Natural killer cell (primary cell): Measurements from ENCODE around the gene TBCB. TPM values are rescaled to one million over a fixed set of nuclear protein-coding genes. Genes with fewer than 3 reads are reported as not detected.

ENCODE experiments used
- ATAC-seq, 3 donors: fragments of 150-1000 bp in 2 of 3; fragments of 200-7000 bp in 1 of 3; cut with Tn5 transposase; 1 replicate in 1 of 3; 2 replicates in 2 of 3; pipeline ENCODE4 v1.10.0; 2021; ENCODE audit warnings: mild to moderate bottlenecking in 2 of 3, moderate library complexity in 2 of 3
- DNase-seq, 2 donors: peaks; one replicate each; pipeline versions ENCODE4 v3.0.0 to v3.0.0-alpha.2; 2013 to 2021; ENCODE audit warnings: mixed read lengths in 1 of 2
- H3K27ac ChIP-seq: one replicate; pipeline ENCODE4 v1.5.1; 2013; ENCODE audit warnings: mild to moderate bottlenecking, low read length
- H3K27me3 ChIP-seq: one replicate; pipeline ENCODE4 v1.6.1; 2013; ENCODE audit warnings: low read length; ENCODE audit not compliant: control insufficient read depth, insufficient read depth
- H3K36me3 ChIP-seq: one replicate; pipeline ENCODE4 v1.6.1; 2013; ENCODE audit warnings: low read length; ENCODE audit not compliant: control insufficient read depth, insufficient read depth
- H3K4me1 ChIP-seq: one replicate; pipeline ENCODE4 v1.6.1; 2013; ENCODE audit warnings: low read length; ENCODE audit not compliant: control insufficient read depth, insufficient read depth
- H3K4me3 ChIP-seq: one replicate; pipeline ENCODE4 v1.5.1; 2013; ENCODE audit warnings: low read length
- H3K9me3 ChIP-seq: one replicate; pipeline ENCODE4 v1.6.1; 2013; ENCODE audit warnings: low read length; ENCODE audit not compliant: control insufficient read depth, insufficient read depth
- H3K27ac Mint-ChIP-seq, 2 donors: one replicate each; pipeline ENCODE4 v1.8.0; 2022; ENCODE audit warnings: mild to moderate bottlenecking in 2 of 2, mixed read lengths in 2 of 2, moderate library complexity in 1 of 2
- H3K27me3 Mint-ChIP-seq, 2 donors: one replicate each; pipeline ENCODE4 v1.8.0; 2022; ENCODE audit warnings: low read depth in 2 of 2, mixed read lengths in 2 of 2
- H3K36me3 Mint-ChIP-seq: one replicate; pipeline ENCODE4 v1.8.0; 2022; ENCODE audit warnings: mixed read lengths
- H3K4me1 Mint-ChIP-seq, 2 donors: one replicate each; pipeline ENCODE4 v1.8.0; 2022; ENCODE audit warnings: mixed read lengths in 2 of 2
- H3K4me3 Mint-ChIP-seq: one replicate; pipeline ENCODE4 v1.8.0; 2022; ENCODE audit warnings: mild to moderate bottlenecking, moderate library complexity, mixed read lengths
- H3K9me3 Mint-ChIP-seq, 2 donors: one replicate each; pipeline ENCODE4 v1.8.0; 2022; ENCODE audit warnings: mixed read lengths in 2 of 2
- CTCF ChIP-seq: fragments of 200-600 bp; IDR thresholded peaks from one replicate; pipeline ENCODE4 v1.8.0; 2022; ENCODE audit warnings: antibody characterized with exemption
- WGBS: methylation state at CpG from one replicate; pipeline ENCODE4 v1.1.7; 2013; ENCODE audit warnings: missing lambda C conversion rate; ENCODE audit not compliant: insufficient coverage; 5-methylcytosine and 5-hydroxymethylcytosine counted together
- intact Hi-C: fragments of 100-400 bp; cut with micrococcal nuclease; formaldehyde crosslinking; loops from one replicate; pipeline ENCODE4 v1.14.2; 2022
- total RNA-seq, 4 donors: library from RNA; stranded (reverse); fragments of 120-200 nt in 1 of 4; gene quantifications; one replicate each; pipeline versions ENCODE4 v1.2.3 to v1.2.4, GENCODE V29; 2013 to 2022

Gene TBCB
- total RNA-seq, 3 donors from 2014 or later (not counting 1 experiment from before 2014, with no cell fraction given), result 153 to 180 (median 175) TPM

GRCh38 chr19:36151144-36152018, 36.1 kb downstream of the TBCB start:
- ATAC-seq, result no peak
- Mint-ChIP-seq H3K9me3 (no peaks in the 10 kb centered on the region), H3K4me1 (peaks cover 0 to 29% of the 10 kb centered on the region in 2 donors), H3K27ac (peak overlapping the region in 1 of 2 donors; percentile 40), H3K4me3 (peak overlapping the region; percentile 17), H3K27me3 (no peaks in the 10 kb centered on the region), H3K36me3 (peaks cover 3% of the 10 kb centered on the region)
- DNase-seq, result no peak
- Histone ChIP-seq H3K27me3 (no peaks in the 10 kb centered on the region), H3K27ac (no peak overlapping the region), H3K4me3 (no peak overlapping the region), H3K4me1 (peaks cover 5% of the 10 kb centered on the region), H3K36me3 (peaks cover 43% of the 10 kb centered on the region), H3K9me3 (no peaks in the 10 kb centered on the region)
- intact Hi-C loops, result no loop called here
- TF ChIP-seq CTCF, result no peak
- WGBS, result 96% methylated on average over 47 of the region's 47 CpGs

GRCh38 chr19:36152019-36152351, 36.7 kb downstream of the TBCB start:
- no peaks in the 10 kb centered on the region for H3K27me3 Mint-ChIP-seq
- H3K27ac Mint-ChIP-seq, result no peak overlapping the region
- peaks cover 37% of the 10 kb centered on the region for H3K36me3 ChIP-seq
- peaks cover 5% of the 10 kb centered on the region for H3K4me1 ChIP-seq
- H3K27me3 ChIP-seq, result no peaks in the 10 kb centered on the region
- H3K9me3 ChIP-seq, result no peaks in the 10 kb centered on the region
- TF ChIP-seq CTCF, result no peak
- no peaks in the 10 kb centered on the region for H3K9me3 Mint-ChIP-seq
- intact Hi-C loops, result no loop called here
- H3K4me3 Mint-ChIP-seq, result no peak overlapping the region
- no peaks in the 10 kb centered on the region for H3K36me3 Mint-ChIP-seq
- no peak for DNase-seq
- no peak overlapping the region for H3K4me3 ChIP-seq
- peaks cover 0 to 27% of the 10 kb centered on the region in 2 donors for H3K4me1 Mint-ChIP-seq
- 87% methylated on average over 16 of the region's 16 CpGs for WGBS
- ATAC-seq, result no peak
- H3K27ac ChIP-seq, result no peak overlapping the region

GRCh38 chr19:36152352-36153091, 37.3 kb downstream of the TBCB start, which contains the start of gene COX7A1:
TSS of gene COX7A1 (minus strand) at chr19:36152447. CDS start at chr19:36152407, 40 bp downstream.
- peaks cover 0 to 27% of the 10 kb centered on the region in 2 donors for H3K4me1 Mint-ChIP-seq
- no peaks in the 10 kb centered on the region for H3K27me3 Mint-ChIP-seq
- peak within 1 kb of the TSS; percentile 17 for H3K4me3 Mint-ChIP-seq
- no peaks in the 10 kb centered on the region for H3K36me3 Mint-ChIP-seq
- H3K27ac Mint-ChIP-seq, result peak within 1 kb of the TSS; percentile 40 to 66
- no peak for TF ChIP-seq CTCF
- intact Hi-C loops, result no loop called here
- no peak within 1 kb of the TSS for H3K27ac ChIP-seq
- H3K4me3 ChIP-seq, result no peak within 1 kb of the TSS
- no peaks in the 10 kb centered on the region for H3K27me3 ChIP-seq
- H3K36me3 ChIP-seq, result peaks cover 34% of the 10 kb centered on the region
- H3K4me1 ChIP-seq, result peaks cover 5% of the 10 kb centered on the region
- no peak for DNase-seq
- no peaks in the 10 kb centered on the region for H3K9me3 Mint-ChIP-seq
- 44% methylated on average over 40 of the region's 40 CpGs for WGBS
- peak in 1 of 3 donors; percentile 28 for ATAC-seq
- no peaks in the 10 kb centered on the region for H3K9me3 ChIP-seq
